Testis (tissue), 2 donors: Measurements from ENCODE around the gene CDYL.

Experiments used
- POLR2A ChIP-seq: fragments of 450-650 bp; IDR thresholded peaks from one replicate; pipeline ENCODE4 v1.6.1; 2017; ENCODE audit warnings: antibody characterized with exemption, mild to moderate bottlenecking, moderate library complexity
- TF ChIP-seq, protein P1 (sequence below), 3 experiments: fragments of 450-650 bp in 2 of 3; fragments of 200-600 bp in 1 of 3; sonication (generic) in 1 of 3; IDR thresholded peaks; one replicate each; pipeline ENCODE4 v1.5.1; 2016 to 2019; ENCODE audit warnings: antibody characterized with exemption in 3 of 3, mild to moderate bottlenecking in 2 of 3, moderate library complexity in 1 of 3

DNA sequence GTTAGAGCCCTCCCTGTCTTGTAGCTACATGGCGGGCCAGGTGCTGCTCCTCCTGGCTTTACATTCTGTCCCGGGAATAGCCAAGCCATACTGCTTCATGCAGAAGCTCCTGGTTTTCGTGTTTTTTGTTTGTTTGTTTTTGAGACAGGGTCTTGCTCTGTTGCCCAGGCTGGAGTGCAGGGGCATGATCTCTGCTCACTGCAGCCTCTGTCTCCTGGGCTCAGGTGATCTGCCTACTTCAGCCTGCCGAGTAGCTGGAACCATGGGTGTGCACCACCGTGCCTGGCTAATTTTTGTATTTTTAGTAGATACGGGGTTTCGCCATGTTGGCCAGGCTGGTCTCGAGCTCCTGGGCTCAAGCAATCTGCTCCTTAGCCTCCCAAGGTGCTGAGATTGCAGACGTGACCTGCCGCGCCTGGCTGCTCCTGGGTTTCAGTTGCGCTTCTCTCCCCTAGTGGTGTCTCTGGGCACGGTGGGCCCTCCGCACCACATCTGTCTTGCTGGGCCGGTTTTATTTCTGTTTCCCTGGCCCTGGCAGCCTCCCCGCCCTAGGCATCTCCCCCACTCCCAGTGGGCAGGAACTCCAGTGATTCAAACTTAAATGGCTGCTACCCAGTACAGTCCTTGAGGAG, 12.9 kb downstream of the CDYL start:
- no peak for TF ChIP-seq POLR2A
- TF ChIP-seq, protein P1, sequence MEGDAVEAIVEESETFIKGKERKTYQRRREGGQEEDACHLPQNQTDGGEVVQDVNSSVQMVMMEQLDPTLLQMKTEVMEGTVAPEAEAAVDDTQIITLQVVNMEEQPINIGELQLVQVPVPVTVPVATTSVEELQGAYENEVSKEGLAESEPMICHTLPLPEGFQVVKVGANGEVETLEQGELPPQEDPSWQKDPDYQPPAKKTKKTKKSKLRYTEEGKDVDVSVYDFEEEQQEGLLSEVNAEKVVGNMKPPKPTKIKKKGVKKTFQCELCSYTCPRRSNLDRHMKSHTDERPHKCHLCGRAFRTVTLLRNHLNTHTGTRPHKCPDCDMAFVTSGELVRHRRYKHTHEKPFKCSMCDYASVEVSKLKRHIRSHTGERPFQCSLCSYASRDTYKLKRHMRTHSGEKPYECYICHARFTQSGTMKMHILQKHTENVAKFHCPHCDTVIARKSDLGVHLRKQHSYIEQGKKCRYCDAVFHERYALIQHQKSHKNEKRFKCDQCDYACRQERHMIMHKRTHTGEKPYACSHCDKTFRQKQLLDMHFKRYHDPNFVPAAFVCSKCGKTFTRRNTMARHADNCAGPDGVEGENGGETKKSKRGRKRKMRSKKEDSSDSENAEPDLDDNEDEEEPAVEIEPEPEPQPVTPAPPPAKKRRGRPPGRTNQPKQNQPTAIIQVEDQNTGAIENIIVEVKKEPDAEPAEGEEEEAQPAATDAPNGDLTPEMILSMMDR (IDR thresholded peaks at IDR 0.05): no peak
